Stromal cell of bone marrow (primary cell): ENCODE data around the gene HECTD2.
"Not testable (repeated sequence)": the region's sequence is repeated elsewhere in the genome, so short reads cannot be mapped to it uniquely, and the experiment has no call there.

Experiments used
- DNase-seq: peaks from one replicate; pipeline ENCODE4 v3.0.0-alpha.2; 2012; ENCODE audit warnings: low read depth

HECTD2 gene

DNA sequence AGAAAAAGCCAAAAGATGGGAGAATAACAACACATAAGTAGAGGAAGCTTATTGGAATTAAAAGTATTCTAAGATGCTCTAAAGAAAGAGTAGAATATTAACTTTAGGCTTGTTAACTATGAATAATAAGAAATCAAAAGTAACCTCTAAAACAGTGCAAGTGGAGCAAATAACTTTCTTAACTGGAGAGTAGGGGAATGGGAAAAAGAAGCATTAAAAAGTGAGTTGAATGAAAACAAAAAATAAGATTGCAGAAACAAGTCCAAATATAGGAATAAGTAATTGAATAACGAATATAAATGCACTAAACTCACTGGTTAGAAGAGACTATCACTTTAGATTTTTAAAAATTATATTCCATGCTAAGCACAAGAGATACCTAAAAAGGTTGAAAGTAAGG is 63.9 kb downstream of the HECTD2 start:
- DNase-seq, result no peak

DNA sequence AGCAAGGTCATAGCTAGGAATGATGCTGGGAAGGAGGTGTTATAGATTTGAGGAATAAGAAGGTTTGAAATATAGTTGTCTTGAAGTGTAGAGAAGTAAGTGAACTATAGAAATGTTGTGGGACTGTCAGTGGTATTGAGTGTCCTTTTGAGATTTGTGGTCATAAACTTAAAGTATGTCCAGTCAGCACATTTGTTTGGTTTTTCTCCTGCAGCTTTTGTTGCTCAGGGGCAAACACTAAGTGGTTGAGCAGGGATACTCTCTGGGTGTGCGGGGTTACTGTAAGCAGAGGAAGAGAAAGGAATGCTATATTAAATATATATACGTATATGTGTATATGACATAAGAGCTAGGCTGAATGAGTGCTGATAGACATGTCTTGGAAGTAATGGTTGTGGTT is 67.1 kb downstream of the HECTD2 start:
- no peak for DNase-seq

DNA sequence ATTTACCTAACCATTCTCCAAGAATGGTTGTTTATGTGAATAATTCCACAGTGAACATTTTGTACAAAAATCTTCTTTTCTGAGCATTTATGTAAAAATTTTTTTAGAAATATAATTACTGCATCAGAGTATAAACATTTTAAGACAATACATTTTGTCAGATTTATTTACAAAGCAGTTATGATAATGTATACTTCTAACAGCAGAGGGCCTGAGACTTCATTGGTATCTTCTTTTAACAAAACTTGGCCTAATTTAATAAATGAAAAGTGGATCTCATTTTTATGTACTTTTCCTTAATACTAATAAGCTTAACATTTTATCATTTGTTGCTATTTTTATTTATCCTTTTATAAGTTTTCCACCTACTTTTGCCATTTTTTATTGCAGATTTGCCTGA is 69.4 kb downstream of the HECTD2 start:
- DNase-seq, result no peak

DNA sequence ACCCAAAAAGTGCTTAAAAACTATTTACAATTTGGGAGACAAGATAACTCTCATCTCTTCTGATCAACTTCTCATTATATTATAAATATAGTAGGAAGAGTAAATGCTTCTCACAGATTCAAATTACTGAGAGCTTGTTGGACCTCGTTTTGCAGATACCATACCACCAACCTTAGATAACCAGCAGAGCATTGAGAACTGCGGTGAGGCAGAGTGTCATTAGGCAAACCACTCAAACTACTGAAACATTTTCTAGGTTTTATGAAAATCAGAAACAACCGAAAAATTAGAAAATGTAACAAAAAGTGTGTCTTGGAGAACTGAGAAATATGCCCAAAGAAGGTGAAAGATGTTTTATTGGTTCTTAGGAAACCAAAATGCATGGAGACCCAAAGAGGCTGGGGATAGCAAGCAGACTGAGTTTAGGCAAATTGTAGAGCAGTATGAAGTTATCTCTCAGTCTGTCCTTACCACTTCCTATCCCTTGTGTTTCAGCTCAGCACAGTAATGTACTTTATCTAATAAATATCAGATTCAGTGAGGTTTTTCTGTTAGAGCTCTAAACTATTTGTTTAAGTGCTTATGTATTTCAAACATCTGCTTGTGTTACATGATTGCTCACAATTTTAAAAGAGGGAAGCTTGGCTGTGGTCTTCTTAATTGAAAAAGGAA is 77.9 kb downstream of the HECTD2 start:
- DNase-seq, result no peak

DNA sequence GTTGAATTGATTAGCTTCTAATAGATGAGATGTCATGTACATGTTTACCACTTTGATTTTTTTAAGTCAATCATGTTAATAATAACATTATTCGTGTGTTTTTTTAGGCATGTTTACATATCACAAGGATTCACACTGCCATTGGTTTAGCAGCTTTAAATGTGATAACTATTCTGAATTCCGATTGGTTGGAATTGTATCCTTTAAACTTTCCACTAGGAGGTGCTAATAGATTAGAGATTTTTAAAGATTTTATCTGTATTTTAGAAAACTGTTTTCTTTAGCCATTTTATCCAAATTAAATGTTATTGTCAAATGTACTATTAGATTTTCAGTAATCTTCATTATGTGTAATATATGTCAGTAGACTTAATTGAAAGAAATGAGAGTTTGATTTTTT is 83.2 kb downstream of the HECTD2 start:
- DNase-seq, result peak; percentile 28

DNA sequence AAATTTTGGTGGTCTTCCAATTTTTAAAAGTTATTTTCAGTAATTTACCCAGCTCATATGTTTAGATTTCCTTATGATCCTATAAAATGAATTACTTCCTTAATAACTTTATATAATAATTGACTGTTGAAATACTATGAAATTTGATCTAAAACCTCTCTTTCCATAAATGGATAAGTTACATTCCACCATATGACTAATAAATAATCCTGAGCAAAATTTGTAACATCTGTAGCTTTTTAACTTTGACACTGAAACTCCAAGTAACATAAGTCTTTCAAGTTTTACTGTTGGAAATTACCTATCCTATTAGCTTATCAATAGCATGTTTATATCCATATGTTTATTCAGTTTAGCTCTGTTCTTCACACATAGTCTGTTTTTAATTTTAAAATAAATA is 85.3 kb downstream of the HECTD2 start:
- no peak for DNase-seq

DNA sequence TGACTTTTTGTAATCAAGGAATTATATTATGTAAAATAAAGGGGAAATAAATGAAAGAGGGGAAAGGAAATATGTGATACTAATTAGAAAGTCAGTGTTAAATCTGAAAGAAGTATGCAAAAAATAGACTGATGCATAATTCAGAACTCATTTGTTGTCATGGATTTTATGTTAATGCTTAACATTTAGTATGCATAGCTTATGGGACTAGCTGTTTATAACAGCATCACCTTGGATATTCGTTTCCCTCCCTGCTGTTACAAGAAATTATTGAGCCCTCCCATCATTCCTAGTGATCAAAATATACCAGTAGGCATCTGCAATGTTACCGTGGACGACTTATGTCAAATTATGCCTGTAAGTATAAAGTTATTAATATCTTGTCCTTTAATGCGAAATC is 85.9 kb downstream of the HECTD2 start:
- DNase-seq, result no peak

DNA sequence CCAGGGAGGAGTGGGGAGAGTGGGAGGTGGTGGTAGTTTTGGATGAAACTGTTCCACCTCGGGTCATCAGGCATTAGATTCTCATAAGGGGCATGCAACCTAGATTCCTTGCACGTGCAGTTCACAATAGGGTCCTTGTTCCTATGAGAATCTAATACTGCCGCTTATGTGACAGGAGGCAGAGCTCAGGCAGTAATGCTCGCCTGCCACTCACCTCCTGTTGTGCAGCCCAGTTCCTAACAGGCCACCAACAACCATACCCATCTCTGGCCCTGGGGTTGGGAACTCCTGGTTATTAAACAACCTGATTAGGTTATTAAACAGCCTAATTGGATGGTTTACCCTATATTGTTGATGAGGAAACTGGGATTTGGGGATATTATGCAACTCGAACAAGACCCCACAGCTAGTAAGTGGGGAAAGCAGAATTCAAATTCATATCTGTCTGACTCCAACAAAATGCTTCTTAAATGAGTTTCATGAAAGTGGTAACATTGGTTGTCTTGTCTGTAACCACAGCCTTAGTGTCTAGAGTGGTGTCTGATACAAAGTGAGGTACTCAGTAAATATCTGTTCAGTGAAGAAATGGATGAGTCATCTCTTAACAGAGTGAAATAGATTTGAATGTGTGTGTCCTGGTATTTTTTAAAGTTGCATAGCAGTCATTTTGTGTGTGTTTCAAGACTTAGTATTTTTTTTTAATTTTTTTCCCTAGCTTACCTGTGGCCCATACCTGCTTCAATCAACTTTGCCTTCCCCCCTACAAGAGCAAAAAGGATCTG is 101.6 kb downstream of the HECTD2 start:
- peak; percentile 21 for DNase-seq

DNA sequence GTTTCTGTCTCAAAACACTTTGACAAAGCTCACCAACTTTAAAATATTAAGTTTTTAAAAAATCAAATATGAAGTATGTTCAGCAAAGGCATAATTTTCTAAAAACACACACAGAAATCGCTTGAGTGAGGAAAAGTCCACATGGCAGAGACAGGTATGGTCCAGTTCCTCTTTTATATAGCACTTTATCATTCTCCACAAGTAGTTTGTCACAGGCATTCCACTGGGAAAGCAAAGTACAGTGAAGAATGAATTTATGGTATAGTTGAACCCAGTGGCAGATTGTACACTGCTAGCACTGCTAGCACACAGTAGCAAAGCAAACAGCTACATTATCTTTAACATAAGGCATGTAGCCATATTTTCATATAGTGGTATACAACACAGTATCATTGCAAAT is 102.3 kb downstream of the HECTD2 start:
- no peak for DNase-seq

DNA sequence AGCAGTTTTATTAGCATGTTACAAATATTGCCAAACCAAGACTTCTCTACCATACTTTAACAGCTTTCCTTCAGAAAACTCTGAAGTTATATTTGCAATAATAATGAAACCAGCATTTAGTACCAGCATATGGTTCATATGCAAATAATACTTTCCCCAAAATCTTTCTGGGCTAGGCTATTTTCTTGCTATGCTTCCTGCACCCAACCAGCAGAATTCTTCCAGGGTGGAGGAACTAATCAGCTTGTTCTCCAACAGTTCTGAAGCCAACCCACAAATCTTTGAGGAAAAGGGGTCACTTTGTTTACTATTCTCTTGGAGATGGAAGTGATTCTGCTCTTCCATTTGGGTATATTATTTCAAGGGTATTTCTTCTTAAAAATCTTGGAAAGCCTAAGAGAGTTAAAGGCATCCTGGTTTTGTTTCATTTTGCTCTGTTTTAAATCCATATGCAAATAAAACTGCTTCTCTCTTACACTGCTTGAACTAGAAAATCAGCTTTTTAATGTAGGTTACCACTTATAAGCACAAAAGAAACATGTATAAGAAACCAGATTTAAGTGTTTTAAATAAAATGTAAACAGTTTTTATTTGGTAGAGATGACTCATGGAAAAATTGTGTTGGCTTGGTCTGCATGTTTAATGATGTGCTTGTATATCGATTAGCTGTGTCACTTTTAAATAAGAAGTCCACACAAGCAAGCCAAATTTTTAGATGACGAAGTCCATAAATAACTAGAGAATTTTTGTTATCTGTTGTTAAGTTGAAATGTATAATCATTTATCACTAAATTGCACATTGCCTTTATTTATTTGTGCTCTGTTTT is 103.7 kb downstream of the HECTD2 start:
- DNase-seq, result no peak

DNA sequence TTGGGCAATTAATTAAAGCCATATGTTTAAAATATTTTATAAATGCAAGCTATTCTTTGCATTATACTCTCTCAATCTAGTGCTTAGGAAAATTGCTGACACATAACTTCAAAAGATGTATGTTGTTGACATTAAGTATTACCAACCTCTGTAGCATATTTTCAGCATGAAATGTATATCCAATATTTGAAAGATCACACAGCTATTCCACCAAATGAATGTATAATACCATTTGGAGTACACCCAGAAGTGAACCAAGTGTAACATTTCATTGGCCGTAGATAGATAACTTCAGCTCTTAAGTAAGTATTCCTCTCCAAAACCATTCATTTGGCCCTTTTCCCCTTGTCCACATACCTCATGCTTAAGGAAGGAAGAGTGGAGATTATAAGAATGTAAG is 104.6 kb downstream of the HECTD2 start:
- no peak for DNase-seq

DNA sequence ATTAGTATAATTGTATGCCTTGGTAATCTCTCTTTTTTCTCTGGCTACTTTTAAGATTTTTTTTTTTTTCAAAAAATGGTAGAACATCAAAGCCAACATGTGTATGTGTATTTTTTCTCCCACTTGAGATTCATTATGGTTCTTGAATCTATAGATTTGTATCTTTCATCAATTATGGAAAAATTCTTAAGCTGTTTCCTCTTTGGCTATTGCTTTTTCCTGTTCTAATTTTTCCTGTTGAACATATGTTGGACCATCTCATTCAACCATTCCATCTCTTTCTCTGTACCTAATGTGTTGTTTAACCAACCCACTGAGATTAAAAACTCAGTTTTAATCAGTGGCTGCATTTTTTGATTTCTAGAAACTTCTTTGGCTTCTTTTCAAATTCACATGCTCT is 107.2 kb downstream of the HECTD2 start:
- no peak for DNase-seq

DNA sequence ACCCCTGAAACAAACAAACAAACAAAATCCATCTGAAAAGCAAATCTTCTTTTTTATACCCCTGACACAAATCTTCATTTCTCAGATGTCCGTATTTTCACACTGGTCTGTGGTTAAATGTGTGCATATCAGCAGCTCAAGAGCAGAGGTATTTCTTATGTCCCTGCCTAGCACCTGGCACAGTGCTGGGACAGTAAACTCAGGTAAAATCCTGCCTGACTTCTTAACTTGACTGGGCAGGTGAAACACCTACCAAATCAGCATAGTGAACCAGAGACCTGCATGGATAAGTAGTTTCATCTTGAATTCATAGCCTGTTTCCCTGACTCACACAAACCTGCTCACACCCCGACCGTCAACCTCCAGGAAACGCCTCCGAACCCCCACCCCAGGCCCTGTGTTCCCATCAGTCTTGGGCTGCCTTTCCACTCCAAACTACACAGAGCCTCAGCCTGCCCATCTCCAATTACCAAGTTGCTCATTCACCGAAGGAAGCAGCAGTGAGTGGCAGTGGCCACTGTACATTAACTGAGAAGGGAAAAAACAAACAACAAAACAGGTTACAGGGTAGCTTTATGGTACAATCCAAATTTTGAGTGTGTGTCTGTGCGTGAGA is 109.9 kb downstream of the HECTD2 start:
- DNase-seq, result no peak

DNA sequence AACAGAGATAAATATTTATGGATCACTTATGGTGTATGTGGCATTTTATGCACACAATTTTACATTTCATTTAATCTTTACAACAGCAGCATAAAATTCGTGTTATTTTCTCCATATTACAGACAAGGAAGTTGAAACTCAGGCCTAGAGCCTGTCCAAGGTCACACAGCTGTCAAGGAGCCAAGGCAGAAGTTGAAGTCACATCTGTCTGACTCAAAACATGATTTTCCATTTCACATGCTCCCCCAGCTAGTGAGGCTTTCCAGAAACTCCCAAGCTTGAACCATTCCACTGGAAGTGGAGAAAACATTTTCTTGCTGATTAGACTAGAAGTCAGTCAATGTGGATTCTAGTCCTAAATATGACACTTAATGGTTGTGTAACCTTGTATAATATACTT is 110.5 kb downstream of the HECTD2 start:
- peak; percentile 36 for DNase-seq

DNA sequence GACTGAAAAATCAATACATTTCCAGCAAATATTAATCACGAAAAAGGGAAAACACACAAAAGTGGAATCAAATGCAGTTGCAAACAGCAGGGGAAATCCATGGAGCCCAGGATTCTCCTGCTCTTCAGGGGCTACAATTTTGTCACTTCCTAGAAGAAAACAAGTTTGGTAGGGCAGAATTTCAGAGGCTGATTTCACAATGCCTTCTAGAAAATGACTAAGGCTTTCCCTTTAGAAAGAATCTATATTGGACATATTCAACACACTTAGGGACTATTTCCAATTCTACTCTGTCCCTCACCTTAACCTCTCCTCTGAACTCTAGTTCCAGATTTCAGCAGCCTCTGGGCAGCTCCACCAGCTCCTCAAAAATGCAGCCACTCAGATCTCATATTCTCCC is 111.3 kb downstream of the HECTD2 start:
- DNase-seq, result no peak

DNA sequence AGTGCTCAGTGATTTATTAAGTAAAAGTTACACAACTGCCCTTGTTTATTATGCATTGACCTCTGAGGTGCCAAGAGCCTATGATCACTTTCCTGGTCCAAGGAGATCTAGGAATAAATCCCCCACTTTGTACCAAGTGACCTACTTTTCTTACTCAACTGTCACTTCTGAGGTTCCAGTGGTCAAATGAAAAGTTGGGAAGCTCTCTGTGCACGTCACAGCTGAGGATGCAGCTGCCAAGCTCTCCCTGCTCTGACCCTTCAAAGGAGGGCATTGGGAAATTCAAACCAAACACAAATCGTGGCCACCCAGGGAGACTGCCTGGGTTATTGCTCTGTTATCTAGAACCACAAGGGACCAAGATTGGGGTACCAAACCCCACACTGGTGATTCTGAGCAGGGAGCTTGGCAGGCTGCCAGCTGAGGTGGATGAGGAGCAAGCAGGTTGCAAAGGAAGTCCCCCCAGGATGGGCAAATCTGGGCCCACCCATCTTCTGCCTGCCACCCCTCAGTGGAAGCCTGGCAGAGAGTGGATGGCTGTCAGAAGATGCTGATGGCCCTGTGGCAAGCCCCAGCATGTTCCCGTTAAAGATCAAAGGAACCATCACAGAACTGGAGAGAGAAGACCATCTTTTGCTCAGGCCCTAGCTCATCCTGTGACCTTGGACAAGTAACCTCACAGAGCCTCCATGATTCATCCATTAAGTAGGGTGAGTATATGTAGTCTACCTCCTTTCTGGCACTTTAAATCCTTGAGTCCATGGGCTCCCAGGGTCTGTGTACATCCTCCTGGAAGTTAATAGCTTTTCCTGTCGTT is 116.0 kb downstream of the HECTD2 start:
- DNase-seq, result no peak

DNA sequence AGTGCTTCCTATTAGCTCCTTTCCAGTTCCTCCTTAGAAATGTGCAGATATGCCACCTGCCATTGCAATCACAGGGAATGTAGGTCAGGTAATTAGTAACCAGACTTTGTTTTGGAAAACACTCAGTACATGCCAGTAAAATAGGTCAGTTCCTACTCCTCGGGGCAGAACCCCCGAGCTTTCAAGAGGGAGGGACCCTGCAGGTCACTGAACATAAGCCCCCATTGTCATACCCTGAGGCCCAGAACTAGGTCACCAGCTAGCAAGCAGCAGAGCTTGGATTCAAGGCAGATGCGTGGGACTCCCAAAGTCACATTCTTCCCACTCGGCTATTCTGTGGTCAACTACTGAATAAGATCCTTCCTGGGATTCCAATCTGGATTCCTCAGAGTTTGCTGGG is 117.9 kb downstream of the HECTD2 start:
- no peak for DNase-seq

DNA sequence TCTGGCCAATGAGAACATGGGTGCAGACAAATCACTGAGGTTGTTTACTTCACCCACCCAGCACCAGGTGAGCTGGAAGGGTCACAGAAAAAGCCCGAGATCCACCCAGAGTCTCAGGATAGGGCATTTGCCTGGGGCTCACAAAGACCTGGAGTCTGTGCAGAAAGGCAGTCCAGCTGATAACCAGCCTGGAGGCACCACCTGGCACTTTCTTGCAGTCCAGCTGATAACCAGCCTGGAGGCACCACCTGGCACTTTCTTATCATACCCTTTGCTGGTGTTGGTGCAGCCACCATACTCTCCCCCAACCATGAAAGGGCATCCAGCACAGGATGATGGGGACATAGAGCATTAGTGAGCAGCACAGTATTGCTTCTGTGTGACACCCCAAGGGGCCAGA is 118.6 kb downstream of the HECTD2 start:
- no peak for DNase-seq

DNA sequence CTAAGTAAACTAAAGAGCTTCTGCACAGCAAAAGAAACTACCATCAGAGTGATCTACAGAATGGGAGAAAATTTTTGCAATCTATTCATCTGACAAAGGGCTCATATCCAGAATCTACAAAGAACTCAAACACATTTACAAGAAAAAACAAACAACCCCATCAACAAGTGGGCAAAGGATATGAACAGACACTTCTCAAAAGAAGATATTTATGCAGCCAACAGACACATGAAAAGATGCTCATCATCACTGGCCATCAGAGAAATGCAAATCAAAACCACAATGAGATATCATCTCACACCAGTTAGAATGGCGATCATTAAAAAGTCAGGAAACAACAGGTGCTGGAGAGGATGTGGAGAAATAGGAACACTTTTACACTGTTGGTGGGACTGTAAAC is 124.6 kb downstream of the HECTD2 start:
- not testable (repeated sequence) for DNase-seq

DNA sequence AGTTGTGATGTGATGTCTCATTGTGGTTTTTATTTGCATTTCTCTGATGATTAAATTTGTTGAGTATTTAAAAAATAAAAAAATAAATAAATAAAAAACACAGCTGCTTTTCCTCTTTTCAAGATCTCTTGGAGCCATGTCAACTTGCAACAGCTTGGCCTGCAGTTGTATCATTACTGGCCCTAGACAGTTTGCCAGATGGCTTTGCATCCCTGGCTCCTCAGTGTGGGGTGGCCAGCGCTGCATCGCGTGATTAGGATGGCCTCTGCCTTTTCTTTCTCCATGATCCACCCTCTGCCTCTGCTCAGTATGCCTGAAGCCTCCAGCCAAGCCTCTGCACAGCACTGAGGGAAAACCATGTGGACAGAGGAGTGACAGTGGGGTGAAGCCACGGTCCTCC is 126.0 kb downstream of the HECTD2 start:
- no peak for DNase-seq

DNA sequence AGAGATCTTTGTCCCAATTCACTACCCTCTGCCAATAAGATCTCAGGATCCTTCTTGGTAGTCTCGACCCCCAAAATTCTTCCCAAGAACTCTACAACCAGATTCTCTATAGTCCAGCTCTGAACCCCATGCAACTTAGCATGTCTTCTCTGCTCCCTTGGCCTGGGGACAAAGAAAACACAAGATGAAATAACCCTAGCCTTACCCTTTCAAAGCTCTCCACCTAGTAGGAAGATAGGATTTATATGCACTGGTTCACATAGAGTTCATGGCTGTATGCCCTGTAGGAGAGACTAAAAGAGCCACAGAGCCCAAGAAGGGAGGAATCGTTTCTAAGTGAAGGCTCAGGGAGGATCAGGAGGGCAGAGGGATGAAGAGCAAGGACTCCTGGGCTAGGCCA is 126.6 kb downstream of the HECTD2 start:
- no peak for DNase-seq
